HG03521 (cell line): Measurements from ENCODE around the gene MAP4.
"Not testable (repeated sequence)": the region's sequence is repeated elsewhere in the genome, so short reads cannot be mapped to it uniquely, and the experiment has no call there.

Source experiments
- ATAC-seq: cut with Tn5 transposase; IDR thresholded peaks from one replicate; pipeline ENCODE4 v1.9.1; 2021; ENCODE audit warnings: mild to moderate bottlenecking, moderate library complexity; ENCODE audit not compliant: unreplicated experiment

The MAP4 gene

GRCh38 chr3:47901280-47901833, 114.9 kb downstream of the MAP4 start:
- ATAC-seq: no peak

GRCh38 chr3:47899495-47900108, 116.6 kb downstream of the MAP4 start:
- no peak for ATAC-seq

GRCh38 chr3:47897954-47898353, 118.3 kb downstream of the MAP4 start:
- ATAC-seq: no peak

DNA sequence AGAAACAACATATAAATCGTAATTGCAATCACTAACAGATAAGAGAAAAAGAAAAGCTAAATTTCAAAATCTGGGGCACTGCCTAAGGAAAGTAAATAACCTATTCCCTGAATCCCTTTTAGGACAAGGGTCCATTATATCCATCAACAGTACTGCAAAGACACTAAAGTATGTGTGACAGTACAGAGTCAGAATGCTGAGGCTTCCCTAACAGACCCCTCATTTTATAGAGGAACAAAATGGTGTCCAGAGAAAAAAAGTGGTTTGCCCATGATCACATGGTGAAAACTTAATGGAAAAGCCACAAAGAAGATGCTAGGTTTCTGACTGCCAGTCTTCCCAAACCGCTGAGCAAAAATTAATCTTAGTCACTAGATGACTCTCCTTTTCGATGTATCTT, 119.5 kb downstream of the MAP4 start:
- no peak for ATAC-seq

- no peak for ATAC-seq
Observed at GRCh38 chr3:47895241-47895640, 121.0 kb downstream of the MAP4 start.

GRCh38 chr3:47892286-47893040, 123.8 kb downstream of the MAP4 start:
- ATAC-seq: no peak

DNA sequence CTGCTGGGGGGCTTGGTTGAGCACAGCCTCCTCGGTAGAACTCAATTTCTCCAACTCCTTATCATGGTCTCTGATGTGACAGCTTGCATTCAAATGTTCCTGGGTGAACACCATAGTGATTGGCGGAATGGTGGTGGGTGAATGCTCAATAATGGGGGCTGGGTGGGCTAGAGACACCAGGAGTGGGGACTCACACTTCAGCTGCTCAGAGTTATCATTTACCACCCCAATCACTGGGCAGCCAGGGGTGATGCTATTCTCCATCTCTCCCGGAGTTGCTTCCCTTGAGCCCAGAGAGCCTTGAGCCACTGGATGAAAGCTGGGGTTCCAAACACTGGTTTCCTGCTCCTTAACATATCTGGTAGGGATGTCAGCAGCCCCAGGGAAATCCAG, 124.6 kb downstream of the MAP4 start:
- ATAC-seq: no peak

DNA sequence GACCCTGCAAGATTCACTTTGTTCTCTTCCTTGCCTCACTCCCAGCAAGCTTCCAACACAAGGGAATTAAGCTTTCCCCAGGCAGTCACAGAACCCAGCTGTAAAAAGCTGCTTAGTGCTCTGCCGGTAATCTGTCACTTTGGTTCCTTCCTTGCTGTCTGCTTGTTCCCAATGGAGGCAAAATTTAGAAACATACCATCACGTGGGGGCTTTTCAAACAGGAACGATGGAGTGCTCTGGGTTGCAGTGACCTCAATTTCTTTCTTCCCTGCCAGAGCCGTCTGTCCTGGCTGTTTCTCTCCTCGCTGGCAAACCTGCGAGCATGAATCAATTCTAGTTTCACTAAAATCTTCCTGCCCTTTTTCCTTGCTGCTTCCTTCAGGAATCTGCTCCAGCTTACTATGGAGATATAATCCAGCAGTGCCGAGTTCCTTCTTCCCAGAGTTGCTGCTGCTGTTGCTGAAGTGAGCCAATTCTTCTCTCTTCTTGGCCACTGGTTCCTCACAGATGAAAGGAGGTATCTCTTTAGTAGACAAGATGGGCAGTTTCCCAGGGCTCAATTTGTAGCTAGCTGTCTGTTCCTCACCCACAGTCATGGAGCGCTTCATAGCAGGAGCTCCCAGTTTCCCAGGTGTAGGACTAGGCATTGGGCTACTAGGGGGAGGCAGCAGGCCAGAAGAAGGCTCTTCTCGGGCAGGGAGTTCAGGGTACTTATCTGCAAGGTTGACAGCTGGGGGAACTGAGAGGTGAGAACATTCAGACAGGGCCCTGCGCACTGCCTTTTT, 125.2 kb downstream of the MAP4 start:
- no peak for ATAC-seq

- ATAC-seq: no peak
Observed at GRCh38 chr3:47890126-47890827, 125.9 kb downstream of the MAP4 start.

DNA sequence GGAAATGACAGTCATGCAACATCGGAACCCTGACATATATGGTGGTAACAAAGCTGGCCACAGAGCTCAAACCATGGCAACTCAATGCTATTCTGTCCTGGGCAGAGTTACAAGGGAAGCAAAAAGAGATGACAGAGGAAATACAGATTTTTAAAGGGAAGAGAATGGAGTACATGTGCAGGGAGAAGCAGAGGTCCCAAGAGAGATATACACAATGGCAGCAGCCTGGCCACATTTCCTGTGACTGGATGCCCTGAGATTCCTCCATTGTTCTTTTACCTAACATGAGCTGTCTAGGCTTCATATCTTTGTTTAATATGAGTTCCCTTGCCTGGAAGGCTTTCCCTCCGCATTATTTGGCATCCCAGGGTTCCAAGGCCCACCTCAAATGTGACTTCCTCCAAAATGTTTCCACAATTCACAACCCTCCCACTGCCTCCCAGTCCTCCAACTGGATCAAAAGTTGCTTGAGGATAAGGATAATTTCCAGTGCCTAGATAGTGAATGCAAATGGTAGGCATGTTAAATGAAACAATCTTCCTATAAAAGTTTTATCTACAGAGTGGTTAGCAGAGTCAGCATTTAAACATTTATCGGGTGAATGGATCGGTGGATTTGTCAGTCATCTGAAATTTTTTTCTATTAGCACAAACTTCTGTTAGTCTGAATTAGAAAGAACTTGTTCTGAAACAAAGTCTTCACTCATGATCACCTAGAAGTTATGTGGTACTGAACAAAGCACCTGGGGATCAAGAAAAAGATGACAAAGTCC, 127.0 kb downstream of the MAP4 start:
- ATAC-seq: no peak

GRCh38 chr3:47887991-47888390, 128.2 kb downstream of the MAP4 start:
- not testable (repeated sequence) for ATAC-seq

GRCh38 chr3:47885168-47885567, 131.0 kb downstream of the MAP4 start:
- ATAC-seq: no peak

DNA sequence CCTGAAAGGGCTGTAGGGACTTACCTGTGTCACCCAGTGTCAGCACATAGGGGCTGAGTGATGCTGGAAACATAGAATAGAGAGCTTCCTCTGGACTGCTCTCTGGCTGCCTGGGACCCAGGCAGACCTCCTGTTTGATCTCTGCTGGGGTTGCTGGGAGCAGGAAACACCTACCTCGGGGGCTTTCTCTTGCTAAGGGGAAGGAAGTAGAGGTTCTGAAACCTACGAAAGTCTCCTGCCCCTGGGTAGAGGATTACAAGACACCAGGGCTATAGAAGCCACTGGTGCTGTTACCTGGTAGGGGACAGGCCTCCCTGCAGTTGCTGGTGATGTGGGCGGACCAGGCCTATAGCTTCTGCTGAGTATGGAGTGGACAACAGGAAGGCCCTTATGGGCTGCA, 131.6 kb downstream of the MAP4 start:
- no peak for ATAC-seq

DNA sequence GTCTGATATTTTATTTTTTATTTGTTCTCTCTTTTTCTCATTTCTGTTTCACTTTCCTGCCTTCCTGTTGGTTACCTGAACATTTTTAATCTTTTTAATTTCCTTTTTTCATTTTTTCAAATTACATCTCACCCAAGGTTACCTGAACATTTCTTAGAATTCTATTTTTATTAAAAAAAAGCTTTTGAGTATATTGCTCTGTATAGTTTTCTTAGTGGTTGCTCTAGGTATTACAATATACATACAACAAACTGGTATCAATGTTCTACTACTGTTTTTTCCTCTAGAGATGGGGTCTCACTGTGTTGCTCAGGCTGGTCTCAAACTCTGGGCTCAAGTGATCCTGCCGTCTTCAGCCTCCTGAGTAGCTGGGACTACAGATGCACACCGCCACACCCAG, 133.9 kb downstream of the MAP4 start:
- no peak for ATAC-seq

GRCh38 chr3:47877719-47878118, 138.5 kb downstream of the MAP4 start:
- ATAC-seq: no peak

DNA sequence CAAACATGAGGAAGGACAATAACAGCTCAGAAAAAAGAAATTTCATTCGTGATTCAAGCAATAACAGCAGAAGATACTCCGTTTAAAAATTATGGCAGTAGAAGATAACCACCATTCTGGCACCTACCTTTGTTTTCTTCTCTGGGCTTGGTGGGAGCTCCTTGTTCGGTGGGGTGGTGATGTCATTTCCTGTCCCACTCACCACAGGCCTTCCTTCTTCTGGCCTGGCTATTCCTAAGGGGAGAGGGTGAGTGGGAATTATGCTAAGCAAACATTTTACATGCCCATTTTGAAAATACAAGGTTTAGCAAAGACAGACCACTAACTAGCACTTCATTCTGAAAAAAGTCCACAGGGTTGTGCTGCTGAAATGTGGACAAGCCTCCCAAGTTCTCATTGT, 138.9 kb downstream of the MAP4 start:
- ATAC-seq: no peak

- ATAC-seq: no peak
Observed at GRCh38 chr3:47874913-47875312, 141.3 kb downstream of the MAP4 start.

DNA sequence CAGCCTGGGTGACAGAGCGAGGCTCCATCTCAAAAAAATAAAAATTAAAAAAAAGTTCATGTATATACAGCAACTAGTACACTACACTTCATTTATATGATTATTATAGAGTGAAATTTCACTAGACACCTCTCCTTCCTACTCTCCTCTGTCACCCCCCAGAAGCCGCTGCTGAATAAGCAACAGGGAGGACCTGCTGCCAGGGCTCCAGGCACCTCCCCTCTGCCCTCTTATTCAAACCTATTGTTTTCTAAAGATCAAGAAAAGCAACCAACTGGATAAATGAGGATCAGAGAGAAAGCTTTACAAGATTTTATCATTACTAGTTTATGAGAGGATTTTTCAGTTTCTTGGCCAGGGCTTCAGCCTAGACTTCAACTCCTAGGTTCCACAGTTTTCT, 141.8 kb downstream of the MAP4 start:
- ATAC-seq: no peak

DNA sequence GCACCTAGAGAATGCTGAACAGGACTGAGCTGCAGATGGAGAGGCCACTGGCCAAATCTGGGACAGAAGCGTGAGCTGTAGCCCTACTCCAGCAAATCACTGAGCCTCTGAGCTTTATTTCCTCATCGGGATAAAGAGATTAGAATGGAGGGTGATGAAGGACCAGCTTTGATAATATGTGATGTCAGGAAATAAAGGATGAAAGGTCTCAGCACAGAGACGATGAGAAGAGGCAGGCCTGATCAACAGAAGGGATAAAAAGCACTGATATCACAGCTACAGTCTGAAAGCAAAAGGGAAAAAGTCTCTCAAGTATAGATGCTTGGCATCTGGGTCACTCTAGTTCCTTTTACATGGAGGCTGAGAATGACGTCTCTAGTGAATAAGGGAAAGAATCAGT, 143.3 kb downstream of the MAP4 start:
- no peak for ATAC-seq

- no peak for ATAC-seq
Observed at GRCh38 chr3:47871389-47871788, 144.8 kb downstream of the MAP4 start.
